NB4 (cell line): ENCODE measurements around the gene EML3.
"Not testable (repeated sequence)": the region's sequence is repeated elsewhere in the genome, so short reads cannot be mapped to it uniquely, and the experiment has no call there.

Experiments
- MYC ChIP-seq: IDR thresholded peaks from 2 replicates; pipeline ENCODE4 v1.6.1; 2011; ENCODE audit warnings: low read depth, low read length
- TF ChIP-seq, protein P1 (sequence below): IDR thresholded peaks from one replicate; pipeline ENCODE4 v1.5.1; 2012; ENCODE audit warnings: low read depth, low read length
- TF ChIP-seq, protein P2 (sequence below): IDR thresholded peaks from 2 replicates; pipeline ENCODE4 v1.6.1; 2011; ENCODE audit warnings: low read depth, low read length

DNA sequence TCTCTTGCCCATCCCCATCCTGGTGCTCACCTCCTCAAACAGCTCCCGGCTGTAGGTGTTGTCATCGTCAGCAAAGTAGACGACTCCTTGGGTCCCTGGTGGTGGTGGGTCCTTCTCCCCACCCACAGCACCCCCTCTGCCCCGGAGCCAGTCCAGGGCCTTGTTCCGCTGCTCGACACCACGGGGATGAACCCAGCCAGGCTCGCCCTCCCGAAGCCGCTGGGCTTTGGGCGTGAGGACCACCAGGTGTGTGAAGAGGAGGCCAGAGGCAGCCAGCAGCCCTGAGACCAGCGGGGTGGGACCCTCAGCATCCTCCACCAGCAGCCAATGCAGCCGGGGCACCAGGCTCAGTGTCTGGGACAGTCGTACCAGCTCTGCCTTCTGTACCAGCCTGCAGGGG lies 4.4 kb upstream of the EML3 start:
- TF ChIP-seq, protein P1, sequence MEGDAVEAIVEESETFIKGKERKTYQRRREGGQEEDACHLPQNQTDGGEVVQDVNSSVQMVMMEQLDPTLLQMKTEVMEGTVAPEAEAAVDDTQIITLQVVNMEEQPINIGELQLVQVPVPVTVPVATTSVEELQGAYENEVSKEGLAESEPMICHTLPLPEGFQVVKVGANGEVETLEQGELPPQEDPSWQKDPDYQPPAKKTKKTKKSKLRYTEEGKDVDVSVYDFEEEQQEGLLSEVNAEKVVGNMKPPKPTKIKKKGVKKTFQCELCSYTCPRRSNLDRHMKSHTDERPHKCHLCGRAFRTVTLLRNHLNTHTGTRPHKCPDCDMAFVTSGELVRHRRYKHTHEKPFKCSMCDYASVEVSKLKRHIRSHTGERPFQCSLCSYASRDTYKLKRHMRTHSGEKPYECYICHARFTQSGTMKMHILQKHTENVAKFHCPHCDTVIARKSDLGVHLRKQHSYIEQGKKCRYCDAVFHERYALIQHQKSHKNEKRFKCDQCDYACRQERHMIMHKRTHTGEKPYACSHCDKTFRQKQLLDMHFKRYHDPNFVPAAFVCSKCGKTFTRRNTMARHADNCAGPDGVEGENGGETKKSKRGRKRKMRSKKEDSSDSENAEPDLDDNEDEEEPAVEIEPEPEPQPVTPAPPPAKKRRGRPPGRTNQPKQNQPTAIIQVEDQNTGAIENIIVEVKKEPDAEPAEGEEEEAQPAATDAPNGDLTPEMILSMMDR = not testable (repeated sequence)
- TF ChIP-seq MYC = not testable (repeated sequence)
- TF ChIP-seq, protein P2, sequence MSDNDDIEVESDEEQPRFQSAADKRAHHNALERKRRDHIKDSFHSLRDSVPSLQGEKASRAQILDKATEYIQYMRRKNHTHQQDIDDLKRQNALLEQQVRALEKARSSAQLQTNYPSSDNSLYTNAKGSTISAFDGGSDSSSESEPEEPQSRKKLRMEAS = not testable (repeated sequence)
